Measurements from ENCODE around the gene TLX2. TPM values are rescaled to one million over a fixed set of nuclear protein-coding genes. Genes with fewer than 3 reads are reported as not detected.

The TLX2 gene
- total RNA-seq, 1 donor from 2014 or later, result not detected

GRCh38 chr2:74528600-74529356 is 14.5 kb downstream of the TLX2 start:
- intact Hi-C loops (cut with micrococcal nuclease), result no loop called here
- DNase-seq (no peak), ATAC-seq (peak; percentile 4)

DNA sequence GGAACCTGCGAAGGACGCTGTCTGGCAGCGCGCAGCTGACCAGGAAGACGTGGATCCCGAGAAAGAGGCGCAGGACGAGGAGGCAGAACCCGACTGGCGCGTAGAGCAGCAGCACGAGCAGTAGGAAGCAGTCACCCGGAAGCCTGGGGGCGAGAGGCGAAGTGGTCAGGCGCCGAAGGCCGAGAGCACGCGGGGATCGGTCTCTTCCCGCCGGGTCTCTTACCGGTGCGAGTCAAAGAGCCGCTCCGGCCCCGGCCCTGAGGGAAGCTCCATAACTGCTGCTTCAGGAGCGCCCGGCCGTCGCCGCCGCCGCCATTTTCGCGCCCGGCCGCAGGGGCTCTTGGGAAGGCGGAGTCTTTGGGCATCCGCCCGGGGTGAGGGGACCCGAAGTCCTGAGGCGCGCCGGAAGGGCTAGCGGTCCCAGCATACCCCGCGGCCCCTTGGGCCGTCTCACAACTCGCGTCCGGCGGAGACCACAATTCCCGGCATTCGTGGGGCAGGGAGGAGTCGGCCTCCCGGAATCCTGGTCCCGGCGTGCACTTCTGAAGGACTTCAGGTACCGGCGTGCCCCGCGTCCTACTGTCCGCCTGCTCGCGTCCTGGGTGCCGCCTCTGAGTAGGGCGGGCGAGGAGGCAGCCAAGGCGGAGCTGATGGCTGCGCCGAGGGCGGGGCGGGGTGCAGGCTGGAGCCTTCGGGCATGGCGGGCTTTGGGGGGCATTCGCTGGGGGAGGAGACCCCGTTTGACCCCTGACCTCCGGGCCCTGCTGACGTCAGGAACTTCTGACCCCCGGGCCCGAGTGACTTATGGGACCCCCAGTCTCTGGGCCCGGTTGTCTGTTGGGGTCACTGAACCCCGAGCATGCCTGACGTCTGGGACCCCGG is 15.3 kb downstream of the TLX2 start, which contains the start of the genes AUP1 and HTRA2:
Gene AUP1 (minus strand): TSS at position 350 of the 882 bp plus-strand sequence. CDS start 77 bp downstream, at position 273.
Gene HTRA2 (plus strand): TSS at position 577 of the 882 bp plus-strand sequence. CDS start 74 bp downstream, at position 651.
- intact Hi-C loops (cut with micrococcal nuclease), result no loop called here
- peak; percentile 99 for DNase-seq
- peak; percentile 95 for ATAC-seq

- intact Hi-C loops (cut with micrococcal nuclease), result no loop called here
- DNase-seq (peak; percentile 63), ATAC-seq (peak; percentile 41)
Measured at GRCh38 chr2:74530239-74531187, 16.3 kb downstream of the TLX2 start.

DNA sequence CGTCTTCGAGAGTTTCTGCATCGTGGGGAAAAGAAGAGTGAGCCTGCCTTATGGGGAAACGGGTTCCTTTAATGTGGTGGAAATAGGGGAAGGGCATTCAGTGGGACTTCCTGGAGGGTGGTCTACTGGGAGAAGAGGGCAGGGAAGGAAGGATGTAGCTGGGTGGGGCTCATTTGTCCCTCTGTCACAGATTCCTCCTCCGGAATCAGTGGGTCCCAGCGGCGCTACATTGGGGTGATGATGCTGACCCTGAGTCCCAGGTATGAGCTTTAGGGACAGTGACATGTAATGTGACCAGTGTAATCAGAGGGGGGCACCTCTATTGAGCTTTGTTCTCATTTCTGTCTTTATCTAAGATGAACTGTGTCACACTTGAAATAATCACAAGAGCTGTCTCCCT is 17.4 kb downstream of the TLX2 start:
- DNase-seq (no peak), ATAC-seq (no peak)
- intact Hi-C loops (cut with micrococcal nuclease), result no loop called here

DNA sequence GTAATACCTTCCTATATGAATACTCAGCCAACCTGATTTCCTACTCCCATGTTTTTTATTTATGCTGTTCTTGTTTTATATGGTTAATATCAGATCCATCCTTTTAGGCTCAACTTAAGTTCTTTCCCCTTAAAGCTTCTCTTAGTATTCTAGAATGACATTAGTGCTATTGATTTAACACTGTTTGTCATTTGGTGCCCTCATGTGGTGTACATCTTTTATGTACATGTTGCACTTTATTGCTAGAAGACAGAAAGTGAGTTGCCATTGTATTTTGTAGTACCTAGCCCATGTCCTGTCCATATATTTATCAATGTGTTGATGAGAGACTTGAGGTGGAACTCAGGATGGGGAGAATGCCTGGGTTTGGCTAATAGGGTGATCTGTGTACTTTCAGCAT is 18.0 kb downstream of the TLX2 start:
- ATAC-seq, result no peak
- intact Hi-C loops (cut with micrococcal nuclease), result no loop called here
- no peak for DNase-seq

DNA sequence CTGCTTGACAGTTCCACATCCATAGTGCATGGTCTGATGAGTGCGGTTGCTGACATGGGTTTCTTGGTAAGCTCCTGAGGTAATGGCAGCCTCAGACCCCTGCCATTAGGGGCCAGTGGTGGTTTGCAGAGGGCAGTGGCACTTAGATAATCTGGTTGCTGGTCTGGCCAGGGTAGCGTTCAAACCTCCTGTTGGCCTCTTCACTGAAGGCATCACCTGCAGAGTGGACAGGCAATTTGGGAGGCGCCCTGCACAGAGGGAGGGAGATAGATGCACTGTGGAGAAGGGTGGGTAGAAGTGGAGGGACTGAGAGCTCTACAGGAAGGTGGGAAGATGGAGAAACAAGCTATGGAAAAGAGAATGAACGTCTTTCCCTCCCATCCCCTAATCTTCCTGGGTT is 19.2 kb downstream of the TLX2 start:
- no peak for DNase-seq
- ATAC-seq, result no peak
- intact Hi-C loops (cut with micrococcal nuclease), result no loop called here

- no peak for ATAC-seq
- no peak for DNase-seq
- intact Hi-C loops (cut with micrococcal nuclease), result no loop called here
Measured at GRCh38 chr2:74534411-74534810, 20.2 kb downstream of the TLX2 start.

DNA sequence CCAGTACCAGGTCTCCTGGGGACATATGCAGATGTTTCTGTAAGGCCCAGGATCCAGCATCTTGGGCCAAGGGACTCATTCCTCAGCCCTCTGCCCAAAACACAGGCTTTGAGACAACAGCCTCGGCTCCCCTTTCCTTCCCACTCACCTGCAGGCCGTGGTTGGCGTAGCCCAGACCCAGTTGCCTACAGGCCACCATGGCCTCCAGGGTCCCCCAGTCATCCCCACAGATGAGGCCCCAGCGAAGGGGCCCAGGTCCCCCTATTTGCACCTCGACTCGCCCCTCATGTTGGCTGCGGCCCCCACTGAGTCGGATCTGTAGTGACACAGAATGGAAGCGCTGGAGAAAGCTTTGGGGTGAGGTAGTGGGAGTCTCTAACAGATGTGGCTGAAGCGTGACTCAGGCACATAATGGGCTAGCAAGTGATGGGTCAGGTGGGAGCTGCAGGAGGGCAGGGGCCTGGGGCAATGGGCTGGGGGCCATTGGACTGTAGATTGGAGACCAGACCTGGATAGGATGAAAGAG is 21.3 kb downstream of the TLX2 start:
- ATAC-seq (no peak), DNase-seq (no peak)
- intact Hi-C loops (cut with micrococcal nuclease), result no loop called here

- ATAC-seq, result no peak
- no peak for DNase-seq
- intact Hi-C loops (cut with micrococcal nuclease), result no loop called here
Measured at GRCh38 chr2:74536166-74536950, 22.1 kb downstream of the TLX2 start.

DNA sequence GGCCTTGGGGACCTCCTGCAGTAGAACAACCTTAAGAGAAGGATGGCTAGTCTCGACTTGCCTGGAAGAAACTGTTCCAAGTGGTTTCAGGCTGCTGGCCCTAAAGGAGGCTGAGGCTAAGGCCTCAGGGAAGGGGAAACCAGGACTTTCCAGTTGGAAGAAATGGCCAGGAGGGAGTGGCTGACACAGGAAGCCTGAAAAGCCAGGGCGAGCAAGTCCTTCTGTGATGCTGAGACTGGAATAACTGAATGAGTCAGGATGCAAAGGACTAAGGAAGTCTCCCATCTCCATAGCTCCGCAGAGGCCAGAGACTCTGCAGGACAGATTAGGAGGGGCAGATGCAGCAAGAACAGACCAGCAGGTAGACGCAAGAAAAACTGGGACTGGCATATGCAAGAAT is 22.9 kb downstream of the TLX2 start:
- no peak for DNase-seq
- intact Hi-C loops (cut with micrococcal nuclease), result no loop called here
- no peak for ATAC-seq

- ATAC-seq (no peak), DNase-seq (no peak)
- intact Hi-C loops (cut with micrococcal nuclease), result no loop called here
Measured at GRCh38 chr2:74538881-74539339, 24.7 kb downstream of the TLX2 start.

DNA sequence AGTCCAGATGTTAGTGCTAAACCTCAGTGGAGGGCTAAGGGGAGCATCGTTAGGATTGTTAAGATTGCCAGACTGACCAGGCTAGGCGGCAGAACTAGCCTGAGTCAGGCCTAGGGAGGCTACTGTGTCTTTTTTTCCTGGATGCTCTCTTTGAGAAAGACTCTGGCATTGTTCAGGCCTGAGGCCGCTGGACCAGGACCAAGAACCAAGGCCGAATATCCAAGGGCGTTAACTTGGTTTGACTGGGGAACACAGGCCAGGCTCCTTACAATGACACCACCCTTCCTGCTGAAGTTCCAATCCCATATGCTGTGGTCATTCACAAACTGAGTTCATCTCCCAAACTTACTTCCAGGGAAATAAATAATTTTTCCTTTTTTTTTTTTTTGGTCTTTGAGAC is 26.0 kb downstream of the TLX2 start:
- ATAC-seq (peak; percentile 90), DNase-seq (peak; percentile 75)
- intact Hi-C loops (cut with micrococcal nuclease), result no loop called here

GRCh38 chr2:74542978-74543377 is 28.7 kb downstream of the TLX2 start:
- no peak for DNase-seq
- intact Hi-C loops (cut with micrococcal nuclease), result no loop called here
- no peak for ATAC-seq

DNA sequence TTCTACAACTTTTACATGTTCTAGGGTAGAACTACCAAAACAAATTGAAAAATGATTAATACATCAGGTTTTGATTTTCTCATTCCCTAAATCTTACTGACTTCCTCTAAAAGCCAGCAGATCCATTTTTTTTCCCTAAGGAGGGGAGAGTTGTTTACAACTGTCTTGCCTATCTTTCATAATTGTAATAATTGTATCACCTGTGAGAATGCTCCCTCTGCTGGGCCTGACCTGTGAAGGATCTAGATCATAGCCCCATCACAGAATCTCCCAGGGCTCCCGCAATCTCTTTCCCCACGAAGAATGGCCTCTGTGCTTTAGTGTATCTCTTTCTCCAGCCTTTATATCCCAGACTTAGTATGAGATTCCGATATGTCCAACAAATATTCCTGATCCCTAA is 30.4 kb downstream of the TLX2 start:
- intact Hi-C loops (cut with micrococcal nuclease), result no loop called here
- ATAC-seq, result no peak
- no peak for DNase-seq

- ATAC-seq (no peak), DNase-seq (no peak)
- intact Hi-C loops (cut with micrococcal nuclease), result no loop called here
Measured at GRCh38 chr2:74546004-74546403, 31.8 kb downstream of the TLX2 start.

GRCh38 chr2:74548285-74548899 is 34.1 kb downstream of the TLX2 start:
- peak; percentile 6 for ATAC-seq

GRCh38 chr2:74548900-74549826 is 34.9 kb downstream of the TLX2 start:
- ATAC-seq (peak; percentile 89), DNase-seq (peak; percentile 88)
- intact Hi-C loops (cut with micrococcal nuclease), result no loop called here

More at GRCh38 chr2:74548285-74548899, 34.1 kb downstream of the TLX2 start:
- no peak for DNase-seq
- intact Hi-C loops (cut with micrococcal nuclease), result no loop called here

Data from left ventricle myocardium superior (tissue), 1 donor.